SH-SY5Y (cell line): ENCODE measurements around the gene ZBTB7C.

ENCODE experiments used
- GATA2 ChIP-seq: IDR thresholded peaks from 2 replicates; pipeline ENCODE4 v1.6.1; 2011; ENCODE audit warnings: mild to moderate bottlenecking, low read depth, low read length
- GATA3 ChIP-seq: IDR thresholded peaks from 2 replicates; pipeline ENCODE4 v1.6.1; 2011; ENCODE audit warnings: low read depth, mild to moderate bottlenecking, low read length, moderate library complexity

GRCh38 chr18:47986620-47987387, 422.4 kb downstream of the ZBTB7C start:
- no peak for TF ChIP-seq GATA2
- no peak for TF ChIP-seq GATA3
